Endothelial cell of umbilical vein (primary cell): ENCODE results near the gene ARHGEF19.

Experiments used
- EZH2 ChIP-seq: IDR thresholded peaks from 2 replicates; pipeline ENCODE4 v1.6.1; 2012; ENCODE audit warnings: borderline replicate concordance, low read depth, mild to moderate bottlenecking, moderate library complexity, low read length, inconsistent platforms; ENCODE audit not compliant: severe bottlenecking
- GATA2 ChIP-seq: IDR thresholded peaks from 2 replicates; pipeline ENCODE4 v1.7.0; 2011; ENCODE audit warnings: low read depth, mild to moderate bottlenecking, moderate library complexity, mixed read lengths, low read length; ENCODE audit not compliant: insufficient read length, insufficient read depth
- JUN ChIP-seq: IDR thresholded peaks from 2 replicates; pipeline ENCODE4 v1.6.1; 2011; ENCODE audit warnings: borderline replicate concordance, low read depth; ENCODE audit not compliant: insufficient read length, insufficient read depth
- MYC ChIP-seq: IDR thresholded peaks from one replicate; pipeline ENCODE4 v1.6.1; 2011; ENCODE audit warnings: mild to moderate bottlenecking, low read depth, low read length
- POLR2A ChIP-seq: IDR thresholded peaks from 2 replicates; pipeline ENCODE4 v1.6.1; 2012; ENCODE audit warnings: low read depth, mild to moderate bottlenecking, control low read depth, low read length
- POLR2AphosphoS5 ChIP-seq: IDR thresholded peaks from 2 replicates; pipeline ENCODE4 v1.6.1; 2012; ENCODE audit warnings: low read depth, mild to moderate bottlenecking, control low read depth, low read length, moderate library complexity; ENCODE audit not compliant: insufficient read depth
- TF ChIP-seq, protein P1 (sequence below), 2 donors: IDR thresholded peaks; 1 replicate in 1 of 2; 2 replicates in 1 of 2; pipeline ENCODE4 v1.5.1; 2011; ENCODE audit warnings: low read length in 2 of 2, mild to moderate bottlenecking in 2 of 2, moderate library complexity in 2 of 2, control low read depth in 1 of 2, inconsistent platforms in 1 of 2, low read depth in 1 of 2; ENCODE audit not compliant: insufficient read depth in 1 of 2; ENCODE audit errors: extremely low read depth in 1 of 2
- TF ChIP-seq, protein P2 (sequence below): IDR thresholded peaks from 2 replicates; pipeline ENCODE4 v1.6.1; 2011; ENCODE audit not compliant: insufficient read depth, insufficient read length

DNA sequence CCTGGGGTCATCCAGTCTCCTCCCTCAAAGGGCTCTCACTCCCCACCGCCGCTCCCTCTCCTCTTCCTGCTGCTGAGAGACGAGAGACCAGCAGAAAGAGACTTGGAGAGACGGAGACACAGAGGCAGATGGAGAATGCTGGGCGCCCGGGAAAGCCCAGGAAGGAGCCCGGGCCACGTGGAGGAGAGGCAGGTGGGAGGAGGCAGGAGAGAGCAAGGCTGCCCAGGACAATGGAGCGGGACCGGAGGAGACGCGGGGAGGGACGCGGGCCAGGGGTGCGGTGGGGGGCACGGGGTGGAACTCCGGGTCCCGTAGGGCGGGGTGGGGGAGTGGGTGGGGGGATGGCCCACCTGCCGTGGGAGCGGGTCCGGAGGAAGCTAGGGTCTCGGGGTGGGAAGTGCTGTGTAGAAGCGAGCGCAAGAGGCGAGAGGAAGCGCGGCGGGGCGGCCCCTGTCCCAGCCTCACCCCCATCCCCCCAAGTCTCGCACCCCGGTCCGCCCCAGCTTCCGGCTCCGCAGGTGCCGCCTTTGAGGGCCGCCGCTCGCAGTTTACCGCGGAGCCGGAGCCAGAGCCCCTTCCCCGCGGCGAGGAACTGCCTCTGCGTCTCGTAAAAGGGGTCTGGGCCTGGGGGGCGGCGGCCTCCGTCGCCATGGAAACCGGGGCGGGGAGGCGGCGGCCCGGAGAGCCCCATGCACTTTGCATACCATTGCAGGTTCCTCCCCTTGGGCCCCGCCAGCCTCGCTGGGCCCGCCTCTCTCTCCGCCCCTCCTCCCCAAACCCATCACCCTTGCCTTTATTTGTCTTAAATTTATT, 44.9 kb downstream of the ARHGEF19 start:
- no peak for TF ChIP-seq POLR2AphosphoS5
- TF ChIP-seq GATA2, result no peak
- TF ChIP-seq POLR2A, result no peak
- no peak for TF ChIP-seq EZH2
- TF ChIP-seq, protein P1, sequence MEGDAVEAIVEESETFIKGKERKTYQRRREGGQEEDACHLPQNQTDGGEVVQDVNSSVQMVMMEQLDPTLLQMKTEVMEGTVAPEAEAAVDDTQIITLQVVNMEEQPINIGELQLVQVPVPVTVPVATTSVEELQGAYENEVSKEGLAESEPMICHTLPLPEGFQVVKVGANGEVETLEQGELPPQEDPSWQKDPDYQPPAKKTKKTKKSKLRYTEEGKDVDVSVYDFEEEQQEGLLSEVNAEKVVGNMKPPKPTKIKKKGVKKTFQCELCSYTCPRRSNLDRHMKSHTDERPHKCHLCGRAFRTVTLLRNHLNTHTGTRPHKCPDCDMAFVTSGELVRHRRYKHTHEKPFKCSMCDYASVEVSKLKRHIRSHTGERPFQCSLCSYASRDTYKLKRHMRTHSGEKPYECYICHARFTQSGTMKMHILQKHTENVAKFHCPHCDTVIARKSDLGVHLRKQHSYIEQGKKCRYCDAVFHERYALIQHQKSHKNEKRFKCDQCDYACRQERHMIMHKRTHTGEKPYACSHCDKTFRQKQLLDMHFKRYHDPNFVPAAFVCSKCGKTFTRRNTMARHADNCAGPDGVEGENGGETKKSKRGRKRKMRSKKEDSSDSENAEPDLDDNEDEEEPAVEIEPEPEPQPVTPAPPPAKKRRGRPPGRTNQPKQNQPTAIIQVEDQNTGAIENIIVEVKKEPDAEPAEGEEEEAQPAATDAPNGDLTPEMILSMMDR (IDR thresholded peaks at IDR 0.05; ENCODE audit: extremely low read depth in 1 of 2, insufficient read depth in 1 of 2, low read depth in 1 of 2, low read length in 2 of 2), result no peak
- TF ChIP-seq, protein P2, sequence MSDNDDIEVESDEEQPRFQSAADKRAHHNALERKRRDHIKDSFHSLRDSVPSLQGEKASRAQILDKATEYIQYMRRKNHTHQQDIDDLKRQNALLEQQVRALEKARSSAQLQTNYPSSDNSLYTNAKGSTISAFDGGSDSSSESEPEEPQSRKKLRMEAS, result no peak
- TF ChIP-seq MYC, result no peak
- TF ChIP-seq JUN, result no peak
